Measurements from ENCODE around the gene PCDHGA11.

- TF ChIP-seq PHB (CRISPR knock-in tag; IDR thresholded peaks at IDR 0.05) (no peak), CTCF (IDR thresholded peaks at IDR 0.05 in 2 of 3, conservative IDR thresholded peaks at IDR 0.05 in 1 of 3; ENCODE audit: insufficient read depth in 2 of 3, low read depth in 1 of 3, low read length in 3 of 3) (peak; percentile 58 to 73 (median 64)), MYC (IDR thresholded peaks at IDR 0.05; ENCODE audit: low read depth, low read length) (no peak), MYC (CRISPR knock-in tag; IDR thresholded peaks at IDR 0.05; ENCODE audit: borderline replicate concordance, low read depth) (no peak), ZNF175 (CRISPR knock-in tag; IDR thresholded peaks at IDR 0.05; ENCODE audit: low read depth) (no peak), ZNF184 (CRISPR knock-in tag; IDR thresholded peaks at IDR 0.05) (no peak), REST (IDR thresholded peaks at IDR 0.05; ENCODE audit: borderline replicate concordance) (no peak), REST (CRISPR knock-in tag; IDR thresholded peaks at IDR 0.05; ENCODE audit: low read depth) (no peak), CREM (IDR thresholded peaks at IDR 0.05; ENCODE audit: low read depth) (no peak), RERE (CRISPR knock-in tag; IDR thresholded peaks at IDR 0.05; ENCODE audit: borderline replicate concordance) (no peak)
Measured at GRCh38 chr5:141382469-141383294, 38.2 kb upstream of the PCDHGA11 start, which contains the start of gene PCDHGA7.
